HepG2 (cell line): ENCODE results near the gene PDSS2. TPM values are rescaled to one million over a fixed set of nuclear protein-coding genes. Genes with fewer than 3 reads are reported as not detected.

ENCODE experiments used
- ATAC-seq: fragments of 200-7000 bp; cut with Tn5 transposase; 3 replicates; pipeline ENCODE4 v1.9.1; 2020; ENCODE audit warnings: mild to moderate bottlenecking, moderate library complexity
- BruUV-seq: library from RNA; stranded (reverse); fragments of 400-500 nt; replicated peaks from 2 replicates; lab custom pipeline; 2021; lab: Mats Ljungman, UMichigan
- CTCF ChIA-PET: fragments of 300-600 bp; formaldehyde crosslinking; extraction: SDS; loops from one replicate; lab custom pipeline; 2021; ENCODE audit warnings: low total read pairs, inconsistent platforms, low intra/inter-chr PET ratio; lab: Yijun Ruan, JAX
- POLR2A ChIA-PET: fragments of 350-600 bp; sonication (Branson Sonifier 250); formaldehyde crosslinking; loops from one replicate; lab custom pipeline; 2020; ENCODE audit warnings: antibody characterized with exemption, inconsistent platforms; lab: Yijun Ruan, JAX
- DNase-seq: peaks from one replicate; pipeline ENCODE4 v3.0.0-alpha.2; 2015; ENCODE audit warnings: low spot score
- FAIRE-seq: peaks from 3 replicates; lab custom pipeline; 2011; peaks lifted over from hg19 to GRCh38; lab: Jason Lieb, UNC
- H2AFZ ChIP-seq: one replicate; pipeline ENCODE4 v1.6.1; 2011; ENCODE audit warnings: low read length, inconsistent platforms
- H3K27ac ChIP-seq: fragments of 300-600 bp; 3 replicates; pipeline ENCODE4 v1.8.0; 2011; ENCODE audit warnings: mixed run types, mild to moderate bottlenecking, mixed read lengths, low read length, inconsistent platforms; ENCODE audit not compliant: insufficient read depth; ENCODE audit errors: extremely low read length
- H3K27me3 ChIP-seq, 2 experiments: fragments of 200-600 bp in 1 of 2; 2 replicates in 1 of 2; 3 replicates in 1 of 2; pipeline versions ENCODE4 v1.6.0 to v1.8.0; 2011; ENCODE audit warnings: low read length in 2 of 2, mild to moderate bottlenecking in 2 of 2, moderate library complexity in 2 of 2, inconsistent platforms in 1 of 2; ENCODE audit not compliant: insufficient read depth in 2 of 2, control insufficient read depth in 1 of 2
- H3K36me3 ChIP-seq, 2 experiments: fragments of 200-600 bp in 1 of 2; replicated peaks in 1 of 2; 2 replicates in 1 of 2; 3 replicates in 1 of 2; pipeline versions ENCODE4 v1.5.1 to v1.8.0; 2011; ENCODE audit warnings: low read length in 2 of 2, inconsistent platforms in 1 of 2; ENCODE audit not compliant: insufficient read depth in 2 of 2, control insufficient read depth in 1 of 2
- H3K4me1 ChIP-seq: 2 replicates; pipeline ENCODE4 v1.5.1; 2012; ENCODE audit warnings: low read length, inconsistent platforms; ENCODE audit not compliant: insufficient read depth
- H3K4me2 ChIP-seq: 2 replicates; pipeline ENCODE4 v1.6.0; 2011; ENCODE audit warnings: low read depth, low read length, inconsistent platforms
- H3K4me3 ChIP-seq, 3 experiments: fragments of 200-600 bp in 1 of 3; sonication (generic), shearing (Covaris generic) in 1 of 3; replicated peaks in 1 of 3; 2 replicates each; pipeline ENCODE4 v1.5.1; 2011 to 2016; ENCODE audit warnings: low read length in 3 of 3, inconsistent platforms in 2 of 3, low read depth in 2 of 3, mild to moderate bottlenecking in 2 of 3, control low read depth in 1 of 3, mixed read lengths in 1 of 3; ENCODE audit not compliant: insufficient read depth in 1 of 3
- H3K79me2 ChIP-seq: one replicate; pipeline ENCODE4 v1.6.1; 2011; ENCODE audit warnings: low read length, inconsistent platforms; ENCODE audit not compliant: insufficient read depth
- H3K9ac ChIP-seq: 2 replicates; pipeline ENCODE4 v1.6.0; 2011; ENCODE audit warnings: mild to moderate bottlenecking, low read depth, low read length, inconsistent platforms; ENCODE audit not compliant: insufficient read depth
- H3K9me3 ChIP-seq: 2 replicates; pipeline ENCODE4 v1.5.1; 2012; ENCODE audit warnings: mild to moderate bottlenecking, low read length
- H4K20me1 ChIP-seq: 2 replicates; pipeline ENCODE4 v1.6.0; 2011; ENCODE audit warnings: inconsistent platforms, mild to moderate bottlenecking, low read length, moderate library complexity; ENCODE audit not compliant: insufficient read depth
- HDAC2 ChIP-seq: sonication (generic); formaldehyde crosslinking; IDR thresholded peaks from 2 replicates; pipeline ENCODE4 v1.4.0; 2020; ENCODE audit warnings: missing genetic modification reagents
- HOXA9 ChIP-seq: sonication (generic); formaldehyde crosslinking; IDR thresholded peaks from 2 replicates; pipeline ENCODE4 v1.8.1; 2022; ENCODE audit warnings: missing genetic modification reagents, mild to moderate bottlenecking, moderate library complexity, borderline replicate concordance
- SCMH1 ChIP-seq: sonication (generic); formaldehyde crosslinking; IDR thresholded peaks from 2 replicates; pipeline ENCODE4 v1.9.0; 2021; ENCODE audit warnings: missing genetic modification reagents, mild to moderate bottlenecking, borderline replicate concordance
- THYN1 ChIP-seq: sonication (generic); formaldehyde crosslinking; IDR thresholded peaks from 2 replicates; pipeline ENCODE4 v1.8.1; 2023; ENCODE audit warnings: low read depth, mild to moderate bottlenecking, moderate library complexity, missing genetic modification reagents, borderline replicate concordance
- ZNF431 ChIP-seq: sonication (generic); formaldehyde crosslinking; IDR thresholded peaks from 2 replicates; pipeline ENCODE4 v1.9.0; 2022; ENCODE audit warnings: missing genetic modification reagents, low read depth, mild to moderate bottlenecking, borderline replicate concordance
- ZSCAN25 ChIP-seq: sonication (generic); formaldehyde crosslinking; IDR thresholded peaks from 2 replicates; pipeline ENCODE4 v1.8.0; 2022; ENCODE audit warnings: mild to moderate bottlenecking, missing genetic modification reagents
- WGBS: methylation state at CpG from one replicate; pipeline ENCODE4 v1.1.6; 2017; ENCODE audit warnings: low lambda C conversion rate; 5-methylcytosine and 5-hydroxymethylcytosine counted together
- in situ Hi-C: cut with HindIII; loops from 2 replicates; pipeline ENCODE4 v1.10.0; 2017; ENCODE audit warnings: low pct_unique_long_range_greater_than_20kb; ENCODE audit not compliant: extremely low pct_ligation_motif_present
- intact Hi-C: fragments of 100-400 bp; cut with micrococcal nuclease; formaldehyde crosslinking; loops from one replicate; pipeline ENCODE4 v1.10.0; 2022; ENCODE audit not compliant: unreplicated experiment
- polyA plus RNA-seq, 8 experiments: library from polyadenylated mRNA; depleted of rRNA in 3 of 8; stranded (reverse) in 7 of 8; unstranded in 1 of 8; fragments of >200 nt; fragmentation: Illumina TruSeq in 4 of 8; extraction: Trizol in 4 of 8; gene quantifications; 2 replicates each; pipeline versions ENCODE4 v1.2.1 to v1.2.3, GENCODE V29; 2011 to 2016; ENCODE audit warnings: low read depth in 4 of 8, missing spikeins in 1 of 8, mixed read lengths in 1 of 8; ENCODE audit not compliant: insufficient read depth in 1 of 8
- total RNA-seq, 5 experiments: library from RNA; depleted of rRNA; stranded (reverse); fragments of >200 nt; fragmentation: Illumina TruSeq; extraction: Trizol; gene quantifications; 2 replicates each; pipeline ENCODE4 v1.2.3, GENCODE V29; 2016; ENCODE audit warnings: low read depth in 1 of 5
- TF ChIP-seq, protein P1 (sequence below): sonication (generic); formaldehyde crosslinking; IDR thresholded peaks from 2 replicates; pipeline ENCODE4 v1.5.0; 2020; ENCODE audit warnings: mild to moderate bottlenecking, missing genetic modification reagents, borderline replicate concordance

The PDSS2 gene
- total and polyA plus RNA-seq, 2 of the 13 experiments (the other 11 are each of a cell fraction or from before 2014, with no cell fraction given) = 16.2 to 17.0 TPM

DNA sequence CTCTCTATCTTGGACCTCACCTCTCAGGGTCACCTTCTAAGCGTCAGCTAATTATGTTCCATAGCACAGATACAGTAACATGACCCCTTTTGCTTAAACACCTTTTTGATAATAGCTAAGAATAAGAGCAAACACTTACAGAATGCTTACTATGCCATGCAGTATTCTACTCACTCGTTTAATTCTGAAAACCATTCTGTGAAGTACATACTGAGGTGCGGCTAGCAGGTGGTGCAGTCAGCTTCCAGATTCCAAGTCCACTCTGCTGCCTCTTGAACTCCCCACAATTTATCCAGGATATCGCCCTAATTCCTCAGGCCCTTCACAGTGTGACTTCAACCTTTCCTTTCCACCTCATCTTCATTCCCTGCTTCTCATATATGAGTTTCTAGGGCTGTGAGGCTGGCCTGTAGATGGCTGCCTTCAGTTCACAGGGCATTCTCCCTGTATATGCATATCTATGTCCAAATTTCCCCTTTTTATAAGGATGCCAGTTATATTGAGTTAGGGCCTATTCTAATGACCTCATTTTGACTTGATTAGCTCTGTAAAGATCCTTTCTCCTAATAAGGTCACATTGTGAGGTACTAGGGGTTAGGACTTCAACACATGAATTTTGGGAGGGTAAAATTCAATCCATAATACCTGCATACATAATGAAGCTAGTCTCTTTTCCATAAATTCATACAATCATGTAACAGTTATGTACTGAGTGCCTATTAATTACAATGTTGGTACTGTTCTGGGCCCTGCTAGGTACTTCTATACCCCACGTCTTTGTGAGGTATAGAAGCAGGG lies 130.1 kb downstream of the PDSS2 start:
- Histone ChIP-seq H2AFZ (no peak overlapping the region), H3K27ac (no peak overlapping the region), H4K20me1 (no peaks in the 10 kb centered on the region), H3K4me1 (peaks cover 21% of the 10 kb centered on the region), H3K4me2 (no peak overlapping the region), H3K4me3 (no peak overlapping the region), H3K36me3 (no peaks in the 10 kb centered on the region; a peak in 1 of 5 replicates), H3K9me3 (no peaks in the 10 kb centered on the region), H3K9ac (no peak overlapping the region), H3K79me2 (no peaks in the 10 kb centered on the region), H3K27me3 (no peaks in the 10 kb centered on the region)
- no peak for TF ChIP-seq ZSCAN25 (CRISPR knock-in tag)
- no peak for TF ChIP-seq HDAC2 (CRISPR knock-in tag)
- no peak for TF ChIP-seq SCMH1
- TF ChIP-seq ZNF431 (CRISPR knock-in tag) = no peak
- no peak for TF ChIP-seq HOXA9 (CRISPR knock-in tag)
- no peak for TF ChIP-seq THYN1 (CRISPR knock-in tag)
- TF ChIP-seq, protein P1, sequence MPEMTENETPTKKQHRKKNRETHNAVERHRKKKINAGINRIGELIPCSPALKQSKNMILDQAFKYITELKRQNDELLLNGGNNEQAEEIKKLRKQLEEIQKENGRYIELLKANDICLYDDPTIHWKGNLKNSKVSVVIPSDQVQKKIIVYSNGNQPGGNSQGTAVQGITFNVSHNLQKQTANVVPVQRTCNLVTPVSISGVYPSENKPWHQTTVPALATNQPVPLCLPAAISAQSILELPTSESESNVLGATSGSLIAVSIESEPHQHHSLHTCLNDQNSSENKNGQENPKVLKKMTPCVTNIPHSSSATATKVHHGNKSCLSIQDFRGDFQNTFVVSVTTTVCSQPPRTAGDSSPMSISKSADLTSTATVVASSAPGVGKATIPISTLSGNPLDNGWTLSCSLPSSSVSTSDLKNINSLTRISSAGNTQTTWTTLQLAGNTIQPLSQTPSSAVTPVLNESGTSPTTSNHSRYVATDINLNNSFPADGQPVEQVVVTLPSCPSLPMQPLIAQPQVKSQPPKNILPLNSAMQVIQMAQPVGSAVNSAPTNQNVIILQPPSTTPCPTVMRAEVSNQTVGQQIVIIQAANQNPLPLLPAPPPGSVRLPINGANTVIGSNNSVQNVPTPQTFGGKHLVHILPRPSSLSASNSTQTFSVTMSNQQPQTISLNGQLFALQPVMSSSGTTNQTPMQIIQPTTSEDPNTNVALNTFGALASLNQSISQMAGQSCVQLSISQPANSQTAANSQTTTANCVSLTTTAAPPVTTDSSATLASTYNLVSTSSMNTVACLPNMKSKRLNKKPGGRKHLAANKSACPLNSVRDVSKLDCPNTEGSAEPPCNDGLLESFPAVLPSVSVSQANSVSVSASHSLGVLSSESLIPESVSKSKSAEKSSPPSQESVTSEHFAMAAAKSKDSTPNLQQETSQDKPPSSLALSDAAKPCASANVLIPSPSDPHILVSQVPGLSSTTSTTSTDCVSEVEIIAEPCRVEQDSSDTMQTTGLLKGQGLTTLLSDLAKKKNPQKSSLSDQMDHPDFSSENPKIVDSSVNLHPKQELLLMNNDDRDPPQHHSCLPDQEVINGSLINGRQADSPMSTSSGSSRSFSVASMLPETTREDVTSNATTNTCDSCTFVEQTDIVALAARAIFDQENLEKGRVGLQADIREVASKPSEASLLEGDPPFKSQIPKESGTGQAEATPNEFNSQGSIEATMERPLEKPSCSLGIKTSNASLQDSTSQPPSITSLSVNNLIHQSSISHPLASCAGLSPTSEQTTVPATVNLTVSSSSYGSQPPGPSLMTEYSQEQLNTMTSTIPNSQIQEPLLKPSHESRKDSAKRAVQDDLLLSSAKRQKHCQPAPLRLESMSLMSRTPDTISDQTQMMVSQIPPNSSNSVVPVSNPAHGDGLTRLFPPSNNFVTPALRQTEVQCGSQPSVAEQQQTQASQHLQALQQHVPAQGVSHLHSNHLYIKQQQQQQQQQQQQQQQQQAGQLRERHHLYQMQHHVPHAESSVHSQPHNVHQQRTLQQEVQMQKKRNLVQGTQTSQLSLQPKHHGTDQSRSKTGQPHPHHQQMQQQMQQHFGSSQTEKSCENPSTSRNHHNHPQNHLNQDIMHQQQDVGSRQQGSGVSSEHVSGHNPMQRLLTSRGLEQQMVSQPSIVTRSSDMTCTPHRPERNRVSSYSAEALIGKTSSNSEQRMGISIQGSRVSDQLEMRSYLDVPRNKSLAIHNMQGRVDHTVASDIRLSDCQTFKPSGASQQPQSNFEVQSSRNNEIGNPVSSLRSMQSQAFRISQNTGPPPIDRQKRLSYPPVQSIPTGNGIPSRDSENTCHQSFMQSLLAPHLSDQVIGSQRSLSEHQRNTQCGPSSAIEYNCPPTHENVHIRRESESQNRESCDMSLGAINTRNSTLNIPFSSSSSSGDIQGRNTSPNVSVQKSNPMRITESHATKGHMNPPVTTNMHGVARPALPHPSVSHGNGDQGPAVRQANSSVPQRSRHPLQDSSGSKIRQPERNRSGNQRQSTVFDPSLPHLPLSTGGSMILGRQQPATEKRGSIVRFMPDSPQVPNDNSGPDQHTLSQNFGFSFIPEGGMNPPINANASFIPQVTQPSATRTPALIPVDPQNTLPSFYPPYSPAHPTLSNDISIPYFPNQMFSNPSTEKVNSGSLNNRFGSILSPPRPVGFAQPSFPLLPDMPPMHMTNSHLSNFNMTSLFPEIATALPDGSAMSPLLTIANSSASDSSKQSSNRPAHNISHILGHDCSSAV (CRISPR knock-in tag) = no peak
- in situ Hi-C loops (no loop called here), intact Hi-C loops (no loop called here)
- BruUV-seq = no TSS peak
- CTCF ChIA-PET = no interaction called here
- POLR2A ChIA-PET = no interaction called here
- FAIRE-seq (no peak), ATAC-seq (no peak), DNase-seq (no peak)
- WGBS = 78% methylated on average over 5 of the region's 5 CpGs
